ENCODE results near the gene PARVB.

PARVB gene

GRCh38 chr22:44137415-44137814, 113.3 kb downstream of the PARVB start:
- no peak for DNase-seq

- no peak for DNase-seq
Measured at GRCh38 chr22:44139773-44140172, 115.7 kb downstream of the PARVB start.

GRCh38 chr22:44142421-44143104, 118.5 kb downstream of the PARVB start:
- DNase-seq, result no peak

- no peak for DNase-seq
Measured at GRCh38 chr22:44143105-44143474, 119.0 kb downstream of the PARVB start.

GRCh38 chr22:44143579-44143978, 119.5 kb downstream of the PARVB start:
- DNase-seq, result no peak

GRCh38 chr22:44144046-44144569, 120.0 kb downstream of the PARVB start:
- no peak for DNase-seq

- no peak for DNase-seq
Measured at GRCh38 chr22:44145544-44145943, 121.4 kb downstream of the PARVB start.

GRCh38 chr22:44146088-44146861, 122.2 kb downstream of the PARVB start:
- no peak for DNase-seq

- DNase-seq, result no peak
Measured at GRCh38 chr22:44147008-44147645, 123.0 kb downstream of the PARVB start.

- no peak for DNase-seq
Measured at GRCh38 chr22:44147821-44148574, 123.9 kb downstream of the PARVB start.

GRCh38 chr22:44151676-44152075, 127.6 kb downstream of the PARVB start:
- DNase-seq, result no peak

- DNase-seq, result no peak
Measured at GRCh38 chr22:44153710-44154109, 129.6 kb downstream of the PARVB start.

GRCh38 chr22:44154436-44154942, 130.4 kb downstream of the PARVB start:
- DNase-seq, result no peak

GRCh38 chr22:44155115-44155514, 131.0 kb downstream of the PARVB start:
- DNase-seq, result no peak

- no peak for DNase-seq
Measured at GRCh38 chr22:44157916-44158618, 134.0 kb downstream of the PARVB start.

GRCh38 chr22:44158816-44159215, 134.7 kb downstream of the PARVB start:
- DNase-seq, result no peak

- no peak for DNase-seq
Measured at GRCh38 chr22:44159221-44159620, 135.1 kb downstream of the PARVB start.

GRCh38 chr22:44159811-44160210, 135.7 kb downstream of the PARVB start:
- DNase-seq, result no peak

- DNase-seq, result peak; percentile 84
Measured at GRCh38 chr22:44160421-44160820, 136.3 kb downstream of the PARVB start.

GRCh38 chr22:44161673-44162072, 137.6 kb downstream of the PARVB start:
- no peak for DNase-seq

GRCh38 chr22:44162960-44163359, 138.9 kb downstream of the PARVB start:
- DNase-seq, result no peak

GRCh38 chr22:44163536-44163935, 139.4 kb downstream of the PARVB start:
- no peak for DNase-seq
